Activated T-cell treated with anti-CD3 and anti-CD28 coated beads for 24 hours (primary cell): ENCODE results near the gene SEC23B.

Source experiments
- DNase-seq: peaks from one replicate; pipeline ENCODE4 v3.0.0-alpha.2; 2020; ENCODE audit warnings: low read depth

SEC23B gene

DNA sequence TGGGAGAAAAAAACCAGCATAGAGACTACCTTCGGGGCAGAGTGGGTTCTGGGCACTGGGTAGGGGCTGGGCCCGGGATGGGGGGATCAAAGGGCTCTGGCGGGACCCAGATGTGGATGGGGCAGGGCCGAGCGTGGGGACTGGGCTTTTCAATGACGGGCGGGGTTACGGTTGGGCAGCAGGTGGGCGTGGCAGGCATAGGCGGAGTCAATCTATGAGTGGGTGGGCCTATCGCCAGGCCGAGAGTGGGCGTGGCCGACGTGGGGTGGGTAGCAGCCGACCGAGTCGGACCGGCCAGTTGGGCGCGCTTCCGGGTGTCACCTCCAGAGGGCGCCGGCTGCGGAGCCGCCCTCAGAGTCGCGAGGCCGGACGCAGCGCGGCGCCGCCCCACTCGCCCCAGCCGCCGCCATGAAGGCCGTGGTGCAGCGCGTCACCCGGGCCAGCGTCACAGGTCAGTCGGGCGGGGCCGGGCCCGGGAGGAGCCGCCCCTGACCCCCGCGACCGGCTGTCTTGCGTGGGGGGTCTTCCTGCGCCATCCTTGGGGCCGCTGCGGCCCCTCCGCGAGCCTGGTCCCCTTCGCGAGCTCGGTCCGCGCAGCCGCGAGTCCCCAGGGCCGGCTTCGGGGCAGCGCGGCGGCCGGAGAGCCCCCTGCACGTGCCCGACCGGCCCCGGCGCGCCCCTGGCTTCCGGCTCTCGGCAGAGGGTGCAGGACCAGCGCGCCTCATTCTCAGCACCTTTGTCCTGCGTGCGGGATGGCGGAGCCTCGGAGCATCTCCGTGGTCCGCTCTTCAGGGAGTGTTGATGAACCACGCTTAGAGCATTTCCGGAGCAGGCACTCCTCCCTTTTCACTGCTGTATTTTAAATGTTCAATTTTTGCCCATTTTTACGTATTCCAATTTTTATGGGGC is 80.2 kb downstream of the SEC23B start, which contains the start of gene DTD1:
Gene DTD1, plus strand, starts transcription at position 390 of the 909 bp plus-strand sequence. Its CDS starts 19 bp downstream, at position 409.
- DNase-seq: peak; percentile 84

DNA sequence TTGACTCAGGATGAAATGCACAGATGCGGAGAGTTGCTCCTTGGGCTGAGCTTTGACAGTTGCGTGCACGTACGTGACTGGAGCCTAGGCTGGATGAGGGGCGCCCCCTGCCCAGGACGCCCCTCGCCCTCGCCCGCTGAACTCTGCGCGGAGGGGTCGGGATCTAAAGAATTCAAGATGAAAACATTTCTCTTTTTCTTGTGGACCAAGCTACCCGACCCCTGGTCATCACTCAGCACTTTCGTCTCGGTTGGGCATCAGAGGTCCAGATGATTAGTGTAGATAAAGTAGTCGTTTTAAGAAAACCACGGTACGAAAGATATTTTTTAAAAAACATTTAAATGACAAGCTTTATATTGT is 80.8 kb downstream of the SEC23B start:
- no peak for DNase-seq

DNA sequence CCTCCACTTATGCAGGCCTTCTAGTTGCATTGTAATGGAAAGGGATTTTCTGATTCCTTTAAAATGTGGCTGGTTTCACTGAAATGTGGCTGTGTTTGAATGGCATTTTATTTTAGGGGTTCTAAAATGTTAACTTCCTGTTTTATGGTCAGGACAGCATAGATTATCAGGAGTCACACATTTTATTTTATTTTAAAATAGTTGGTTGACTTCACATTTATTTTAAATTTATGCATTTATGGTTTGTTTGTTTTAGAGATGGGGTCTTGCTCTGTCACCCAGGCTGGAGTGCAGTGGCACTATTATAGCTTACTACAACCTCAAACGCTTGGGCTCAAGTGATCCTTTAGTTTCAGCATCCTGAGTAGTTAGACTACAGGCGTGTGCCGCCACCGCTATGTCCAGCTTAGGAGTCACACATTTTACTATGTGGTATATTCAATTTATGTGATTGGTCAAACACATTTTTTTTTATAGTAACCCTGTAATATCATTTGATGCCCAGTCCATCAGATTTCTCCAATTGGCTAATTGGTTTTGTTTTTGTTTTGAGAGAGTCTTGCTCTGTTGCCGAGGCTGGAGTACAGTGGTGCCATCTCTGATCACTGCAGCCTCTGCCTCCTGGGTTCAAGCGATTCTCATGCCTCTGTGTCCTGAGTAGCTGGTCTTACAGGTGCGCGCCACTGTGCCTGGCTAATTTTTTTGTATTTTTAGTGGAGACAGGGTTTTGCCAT is 82.4 kb downstream of the SEC23B start:
- DNase-seq: no peak

DNA sequence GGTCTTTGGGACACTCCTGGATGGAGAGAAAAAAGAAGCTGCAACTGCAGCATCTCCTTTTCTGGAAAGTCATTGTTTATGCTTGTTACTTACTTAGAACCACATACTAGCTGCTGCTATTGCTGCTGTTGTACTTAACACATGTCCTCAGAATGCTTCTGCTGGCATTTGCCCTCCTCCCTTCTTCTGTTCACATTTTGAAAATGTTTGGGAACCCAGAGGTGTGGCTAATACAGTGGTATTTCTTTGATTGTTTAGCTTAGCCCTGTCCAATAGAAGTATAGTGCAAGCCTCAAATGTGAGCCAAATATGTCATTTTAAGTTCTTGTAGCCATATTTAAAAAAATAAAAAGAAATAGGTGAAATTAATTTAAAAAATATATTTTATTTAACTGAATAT is 88.5 kb downstream of the SEC23B start:
- DNase-seq: no peak

DNA sequence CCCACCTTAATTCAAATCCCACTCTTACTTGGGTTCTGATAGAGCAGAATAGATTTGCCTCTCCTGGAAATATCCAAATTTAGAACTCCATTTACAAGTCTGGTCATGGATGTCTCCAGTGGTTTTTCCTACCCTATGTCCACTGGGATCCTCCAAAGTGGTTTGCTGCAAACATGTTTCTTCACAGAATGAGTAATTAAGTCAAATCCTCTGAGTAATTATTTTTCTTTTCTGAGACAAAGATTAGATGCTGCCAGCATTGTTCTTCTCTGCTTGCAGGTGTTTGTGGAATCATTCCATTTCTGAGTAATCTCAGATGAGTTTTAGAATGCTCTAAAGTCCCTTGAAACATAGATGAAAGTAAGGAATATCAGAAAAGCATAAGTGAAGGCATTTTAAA is 102.0 kb downstream of the SEC23B start:
- DNase-seq: no peak
